Colonic mucosa (tissue), 4 donors: ENCODE results near the gene GATA5. TPM values are rescaled to one million over a fixed set of nuclear protein-coding genes. Genes with fewer than 3 reads are reported as not detected.
A peak's percentile ranks its signal among the peaks of the same experiment; 100 is the strongest.

ENCODE experiments used
- DNase-seq: peaks from one replicate; pipeline ENCODE4 v3.0.0-alpha.2; 2020
- H3K27ac ChIP-seq: fragments of 200-600 bp; one replicate; pipeline ENCODE4 v1.8.0; 2021
- H3K27me3 ChIP-seq: fragments of 200-600 bp; one replicate; pipeline ENCODE4 v1.8.0; 2021
- H3K36me3 ChIP-seq: fragments of 200-600 bp; one replicate; pipeline ENCODE4 v1.8.0; 2021
- H3K4me1 ChIP-seq: fragments of 200-600 bp; one replicate; pipeline ENCODE4 v1.8.0; 2021; ENCODE audit warnings: mild to moderate bottlenecking
- H3K4me3 ChIP-seq: fragments of 200-600 bp; one replicate; pipeline ENCODE4 v1.8.0; 2021
- H3K9ac ChIP-seq, 2 donors: one replicate each; pipeline ENCODE4 v1.7.0; 2013; ENCODE audit warnings: control low read depth in 2 of 2, low read depth in 2 of 2, low read length in 2 of 2
- H3K9me3 ChIP-seq: fragments of 200-600 bp; one replicate; pipeline ENCODE4 v1.8.0; 2021
- intact Hi-C: fragments of 100-400 bp; cut with DNase I; formaldehyde crosslinking; loops from one replicate; pipeline ENCODE4 v1.14.1; 2022
- total RNA-seq, 2 donors: library from RNA; stranded (reverse); fragmentation: NEBNext Ultra II Directional in 1 of 2; extraction: Animal tissue kit (Norgen Biotek cat#: 25700) in 1 of 2; gene quantifications; one replicate each; pipeline ENCODE4 v1.2.1, GENCODE V29; 2021
- TF ChIP-seq, protein P1 (sequence below): fragments of 200-600 bp; IDR thresholded peaks from one replicate; pipeline ENCODE4 v1.8.0; 2022; ENCODE audit warnings: antibody characterized with exemption, mild to moderate bottlenecking
- donor health status: healthy.
- donor health status: DM: no; HTN: no; CAD: no.
- donor health status: DM: no; HTN: no; CAD: no.

The GATA5 gene
- total RNA-seq, 2 donors from 2014 or later, result 0.10 TPM; not detected in 1

DNA sequence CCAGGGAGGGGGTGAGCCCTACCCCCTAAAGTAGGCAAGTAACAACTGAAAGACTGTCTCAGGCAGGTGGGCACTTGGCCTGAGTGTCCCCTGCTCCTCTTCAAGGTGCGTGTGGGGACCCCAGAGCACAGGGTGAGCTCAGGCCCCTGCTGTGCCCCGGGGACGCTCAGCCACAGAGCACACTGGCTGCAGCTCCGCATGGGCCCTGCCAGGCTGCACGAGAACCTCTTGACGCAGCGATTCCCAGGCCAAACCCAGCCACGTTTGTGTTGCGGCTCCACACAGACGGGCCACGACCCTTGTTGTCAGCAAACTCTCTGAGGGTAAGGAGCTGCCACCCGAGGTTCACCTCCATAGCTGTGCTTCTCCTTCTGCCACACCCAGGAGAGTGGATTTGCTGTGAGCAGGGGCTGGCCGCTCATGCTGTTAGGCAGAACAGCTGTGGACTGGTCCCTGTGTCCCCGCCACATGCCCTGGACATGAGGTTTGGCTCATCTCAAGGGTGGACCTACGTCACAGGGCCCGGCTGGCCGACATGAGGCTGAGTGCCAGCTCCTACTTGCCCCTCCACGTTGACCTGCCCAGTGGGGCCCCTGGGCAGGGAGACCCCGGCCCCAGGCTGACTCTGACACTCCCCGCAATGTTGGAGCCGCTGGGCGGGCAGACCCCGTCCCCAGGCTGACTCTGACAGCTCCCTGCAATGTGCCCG, 29.7 kb upstream of the GATA5 start:
- Histone ChIP-seq H3K9me3 (no peaks in the 10 kb centered on the region), H3K4me3 (no peak overlapping the region), H3K9ac (no peak overlapping the region), H3K27me3 (no peaks in the 10 kb centered on the region), H3K36me3 (no peaks in the 10 kb centered on the region), H3K27ac (no peak overlapping the region), H3K4me1 (no peaks in the 10 kb centered on the region)
- DNase-seq, result no peak
- intact Hi-C loops, result no loop called here
- TF ChIP-seq, protein P1, sequence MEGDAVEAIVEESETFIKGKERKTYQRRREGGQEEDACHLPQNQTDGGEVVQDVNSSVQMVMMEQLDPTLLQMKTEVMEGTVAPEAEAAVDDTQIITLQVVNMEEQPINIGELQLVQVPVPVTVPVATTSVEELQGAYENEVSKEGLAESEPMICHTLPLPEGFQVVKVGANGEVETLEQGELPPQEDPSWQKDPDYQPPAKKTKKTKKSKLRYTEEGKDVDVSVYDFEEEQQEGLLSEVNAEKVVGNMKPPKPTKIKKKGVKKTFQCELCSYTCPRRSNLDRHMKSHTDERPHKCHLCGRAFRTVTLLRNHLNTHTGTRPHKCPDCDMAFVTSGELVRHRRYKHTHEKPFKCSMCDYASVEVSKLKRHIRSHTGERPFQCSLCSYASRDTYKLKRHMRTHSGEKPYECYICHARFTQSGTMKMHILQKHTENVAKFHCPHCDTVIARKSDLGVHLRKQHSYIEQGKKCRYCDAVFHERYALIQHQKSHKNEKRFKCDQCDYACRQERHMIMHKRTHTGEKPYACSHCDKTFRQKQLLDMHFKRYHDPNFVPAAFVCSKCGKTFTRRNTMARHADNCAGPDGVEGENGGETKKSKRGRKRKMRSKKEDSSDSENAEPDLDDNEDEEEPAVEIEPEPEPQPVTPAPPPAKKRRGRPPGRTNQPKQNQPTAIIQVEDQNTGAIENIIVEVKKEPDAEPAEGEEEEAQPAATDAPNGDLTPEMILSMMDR, result no peak

DNA sequence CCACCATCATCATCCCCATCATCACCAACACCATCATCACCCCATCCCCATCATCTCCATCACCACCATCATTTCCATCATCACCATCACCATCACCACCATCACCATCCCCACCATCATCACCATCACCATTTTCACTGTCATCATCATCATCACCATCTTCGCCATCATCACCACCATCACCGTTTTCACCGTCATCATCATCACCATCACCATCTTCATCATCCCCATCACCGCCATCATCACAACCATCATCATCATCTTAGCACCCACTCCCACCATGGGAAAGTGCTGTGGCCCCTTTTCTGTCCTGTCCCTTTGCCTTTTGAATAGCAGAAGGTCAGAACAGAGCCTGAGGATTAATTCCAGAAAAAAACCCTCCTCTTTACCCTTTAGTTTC, 28.5 kb upstream of the GATA5 start:
- TF ChIP-seq, protein P1, result no peak
- intact Hi-C loops, result no loop called here
- H3K9ac ChIP-seq, result no peak overlapping the region
- H3K9me3 ChIP-seq, result no peaks in the 10 kb centered on the region
- H3K27me3 ChIP-seq, result no peaks in the 10 kb centered on the region
- H3K36me3 ChIP-seq, result no peaks in the 10 kb centered on the region
- H3K4me1 ChIP-seq, result no peaks in the 10 kb centered on the region
- no peak for DNase-seq
- no peak overlapping the region for H3K4me3 ChIP-seq
- no peak overlapping the region for H3K27ac ChIP-seq

DNA sequence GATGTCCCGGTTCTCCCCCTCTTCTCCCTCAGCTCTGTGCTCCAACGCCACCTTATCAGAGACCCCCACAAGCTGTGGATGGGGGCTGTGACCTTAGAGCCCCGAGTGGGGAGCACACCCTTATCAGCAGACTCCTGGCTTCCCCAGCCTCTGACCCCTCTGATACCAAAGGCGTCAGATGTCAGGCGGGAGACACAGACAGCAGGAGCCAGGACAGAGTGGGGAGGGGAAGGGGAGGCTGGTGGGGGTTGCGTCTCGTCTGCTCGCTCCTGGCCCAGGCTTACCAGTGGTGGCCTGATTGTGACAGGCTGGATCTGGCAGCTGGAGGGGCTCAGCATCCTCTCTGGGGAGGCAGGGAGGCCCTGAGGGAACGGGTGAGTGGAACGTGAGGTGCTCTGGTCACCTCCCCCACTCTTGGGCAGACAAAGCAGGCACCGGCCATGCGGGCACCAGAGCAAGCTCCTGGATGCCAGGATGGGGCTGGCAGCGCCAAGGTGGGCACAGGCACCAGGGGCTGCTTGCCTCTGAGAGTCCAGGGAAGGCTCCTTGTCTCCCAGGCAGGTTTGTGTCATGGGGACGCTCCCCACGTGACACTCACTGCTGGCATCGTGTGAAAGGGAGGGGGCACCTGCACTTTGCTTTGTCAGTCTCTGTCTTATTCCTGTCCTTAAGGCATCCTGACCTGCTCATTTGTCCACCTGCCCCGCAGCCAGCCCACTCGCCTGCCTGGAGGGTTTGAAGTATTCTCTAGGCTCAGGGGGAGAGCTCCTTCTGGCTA, 27.8 kb upstream of the GATA5 start:
- Histone ChIP-seq H3K36me3 (no peaks in the 10 kb centered on the region), H3K4me3 (no peak overlapping the region), H3K27me3 (no peaks in the 10 kb centered on the region), H3K4me1 (no peaks in the 10 kb centered on the region), H3K9ac (no peak overlapping the region), H3K27ac (no peak overlapping the region), H3K9me3 (no peaks in the 10 kb centered on the region)
- intact Hi-C loops, result no loop called here
- TF ChIP-seq, protein P1, result no peak
- DNase-seq, result no peak

DNA sequence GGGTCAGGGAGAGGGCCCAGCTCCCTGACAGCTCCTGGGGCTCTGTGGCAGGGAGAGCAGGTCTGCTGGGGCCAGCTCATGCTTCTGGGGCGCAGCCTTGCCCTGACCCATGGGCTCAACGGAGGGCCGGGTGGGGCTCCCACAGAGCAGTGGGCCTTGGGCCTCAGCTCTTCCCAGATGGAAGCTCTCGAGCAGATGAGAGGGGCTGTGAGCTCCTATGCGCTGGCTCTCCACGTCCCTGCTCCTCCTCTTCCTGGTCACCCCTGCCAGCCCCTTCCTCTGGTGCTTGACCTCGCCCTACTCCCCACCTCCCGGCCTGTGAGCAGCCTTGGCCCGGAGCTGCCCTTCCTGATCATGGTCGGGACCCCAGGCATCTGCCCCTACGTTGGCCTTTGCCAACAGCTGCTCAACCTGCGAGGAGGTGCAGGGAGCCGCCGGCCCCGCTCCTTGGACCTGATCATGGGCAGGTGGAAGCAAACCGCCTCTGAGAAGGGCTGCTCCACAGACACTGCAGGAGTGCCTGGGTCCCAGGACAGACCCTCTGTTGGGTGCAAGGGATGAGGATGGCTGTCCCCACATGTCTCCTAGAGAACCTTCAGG, 26.8 kb upstream of the GATA5 start:
- peak overlapping the region in 1 of 2 donors; percentile 2 for H3K9ac ChIP-seq

More for the DNA sequence above, 26.8 kb upstream of the GATA5 start:
- H3K27ac ChIP-seq, result no peak overlapping the region
- TF ChIP-seq, protein P1, result no peak
- H3K4me1 ChIP-seq, result no peaks in the 10 kb centered on the region
- H3K27me3 ChIP-seq, result no peaks in the 10 kb centered on the region
- DNase-seq, result no peak
- no peaks in the 10 kb centered on the region for H3K36me3 ChIP-seq
- H3K4me3 ChIP-seq, result no peak overlapping the region
- no peaks in the 10 kb centered on the region for H3K9me3 ChIP-seq
- intact Hi-C loops, result no loop called here
